Activated CD4-positive, alpha-beta T cell treated with anti-CD3 and anti-CD28 coated beads, Interleukin-2, amount 50 U/mL, for 48 hours (primary cell): ENCODE data around the gene RIMKLB.
"Not testable (repeated sequence)": the region's sequence is repeated elsewhere in the genome, so short reads cannot be mapped to it uniquely, and the experiment has no call there.

Experiments used
- DNase-seq, 2 experiments: peaks; one replicate each; pipeline ENCODE4 v3.0.0-alpha.2; 2020

The RIMKLB gene

GRCh38 chr12:8779862-8780261 is 82.1 kb downstream of the RIMKLB start:
- DNase-seq, result no peak

DNA sequence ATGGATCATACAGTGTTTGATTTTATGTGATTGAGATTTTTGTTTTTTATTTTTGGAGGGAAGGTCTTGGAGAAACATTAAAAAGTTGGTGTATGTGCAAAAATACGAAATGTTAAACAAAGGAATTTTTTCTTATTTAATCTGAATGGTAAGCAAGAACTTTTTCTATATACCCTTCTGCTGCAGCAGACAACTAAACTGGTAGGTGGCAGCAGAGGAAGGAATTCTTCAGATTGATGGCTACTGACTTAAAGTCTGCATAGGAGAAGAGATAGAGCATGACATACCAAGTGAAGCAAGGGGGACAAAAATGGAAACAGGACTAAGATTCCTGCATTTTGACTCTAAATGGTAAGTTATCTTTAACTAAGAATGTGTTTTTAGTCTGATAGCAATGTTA is 82.6 kb downstream of the RIMKLB start:
- DNase-seq, result no peak

GRCh38 chr12:8781381-8782127 is 83.8 kb downstream of the RIMKLB start:
- no peak for DNase-seq

- no peak for DNase-seq
Measured at GRCh38 chr12:8784290-8784888, 86.6 kb downstream of the RIMKLB start.

DNA sequence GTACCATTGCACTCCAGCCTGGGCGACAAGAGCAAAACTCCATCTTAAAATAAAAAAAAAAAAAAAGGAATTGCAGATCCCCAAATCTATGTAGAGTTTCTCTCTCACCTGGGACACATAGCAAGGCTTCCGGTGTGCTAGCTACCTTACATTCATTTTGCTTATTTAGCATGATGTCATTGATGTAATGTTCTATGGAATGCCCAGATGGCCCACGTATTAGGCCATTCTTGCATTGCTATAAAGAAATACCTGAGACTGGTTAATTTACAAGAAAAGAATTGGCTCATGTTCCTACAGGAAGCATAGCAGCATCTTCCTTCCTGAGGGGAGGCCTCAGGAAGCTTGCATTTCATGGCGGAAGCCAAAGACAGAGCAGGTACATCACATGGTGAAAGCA is 87.7 kb downstream of the RIMKLB start:
- no peak for DNase-seq

DNA sequence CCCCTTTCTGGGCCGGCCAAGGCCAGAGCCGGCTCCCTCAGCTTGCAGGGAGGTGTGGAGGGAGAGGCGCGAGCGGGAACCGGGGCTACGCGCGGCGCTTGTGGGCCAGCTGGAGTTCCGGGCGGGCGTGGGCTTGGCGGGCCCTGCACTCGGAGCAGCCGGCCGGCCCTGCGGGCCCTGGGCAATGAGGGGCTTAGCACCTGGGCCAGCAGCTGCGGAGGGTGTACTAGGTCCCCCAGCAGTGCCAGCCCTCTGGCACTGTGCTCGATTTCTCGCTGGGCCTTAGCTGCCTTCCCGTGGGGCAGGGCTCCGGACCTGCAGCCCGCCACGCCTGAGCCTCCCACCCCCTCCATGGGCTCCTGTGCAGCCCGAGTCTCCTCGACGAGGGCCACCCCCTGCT is 89.4 kb downstream of the RIMKLB start:
- not testable (repeated sequence) for DNase-seq

DNA sequence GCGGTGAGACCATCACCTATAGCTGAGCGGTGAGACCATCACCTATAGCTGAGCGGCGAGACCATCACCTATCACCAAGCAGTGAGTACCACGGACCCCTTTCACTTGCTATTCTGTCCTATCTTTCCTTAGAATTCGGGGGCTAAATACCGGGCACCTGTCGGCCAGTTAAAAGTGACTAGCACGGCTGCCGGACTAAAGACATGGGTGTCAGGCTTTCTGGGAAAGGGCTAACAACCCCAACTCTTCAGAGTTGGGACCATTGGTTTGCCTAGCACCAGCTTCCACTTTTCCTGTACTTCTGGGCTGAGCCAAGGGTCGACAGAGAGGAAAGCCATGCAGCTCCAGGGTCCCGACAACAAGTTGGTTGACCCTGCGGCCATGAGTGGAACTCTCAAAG is 90.9 kb downstream of the RIMKLB start:
- not testable (repeated sequence) for DNase-seq

- DNase-seq, result not testable (repeated sequence)
Measured at GRCh38 chr12:8789341-8790013, 91.7 kb downstream of the RIMKLB start.

DNA sequence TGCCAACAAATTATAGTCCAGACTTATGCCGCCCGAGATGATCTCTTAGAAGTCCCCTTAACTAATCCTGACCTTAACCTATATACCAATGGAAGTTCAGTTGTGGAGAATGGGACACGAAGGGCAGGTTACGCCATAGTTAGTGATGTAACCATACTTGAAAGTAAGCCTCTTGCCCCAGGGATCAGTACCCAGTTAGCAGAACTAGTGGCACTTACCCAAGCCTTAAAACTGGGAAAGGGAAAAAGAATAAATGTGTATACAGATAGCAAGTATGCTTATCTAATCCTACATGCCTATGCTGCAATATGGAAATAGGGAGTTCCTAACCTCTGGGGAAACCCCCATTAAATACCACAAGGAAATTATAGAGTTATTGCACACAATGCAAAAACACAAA is 95.4 kb downstream of the RIMKLB start:
- not testable (repeated sequence) for DNase-seq

- not testable (repeated sequence) for DNase-seq
Measured at GRCh38 chr12:8794611-8795010, 96.8 kb downstream of the RIMKLB start.

GRCh38 chr12:8796831-8797626 is 99.2 kb downstream of the RIMKLB start:
- no peak for DNase-seq

DNA sequence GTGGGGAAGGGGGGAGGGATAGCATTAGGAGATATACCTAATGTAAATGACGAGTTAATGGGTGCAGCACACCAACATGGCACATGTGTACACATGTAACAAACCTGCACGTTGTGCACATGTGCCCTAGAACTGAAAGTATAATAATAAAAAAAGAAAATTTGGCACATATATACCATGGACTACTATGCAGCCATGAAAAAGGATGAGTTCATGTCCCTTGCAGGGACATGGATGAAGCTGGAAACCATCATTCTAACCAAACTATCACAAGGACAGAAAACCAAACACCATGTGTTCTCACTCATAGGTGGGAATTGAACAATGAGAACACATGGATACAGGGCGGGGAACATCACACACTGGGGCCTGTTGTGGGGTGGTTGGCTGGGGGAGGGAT is 103.4 kb downstream of the RIMKLB start:
- DNase-seq, result not testable (repeated sequence)

GRCh38 chr12:8804833-8805232 is 107.0 kb downstream of the RIMKLB start:
- DNase-seq, result not testable (repeated sequence)

DNA sequence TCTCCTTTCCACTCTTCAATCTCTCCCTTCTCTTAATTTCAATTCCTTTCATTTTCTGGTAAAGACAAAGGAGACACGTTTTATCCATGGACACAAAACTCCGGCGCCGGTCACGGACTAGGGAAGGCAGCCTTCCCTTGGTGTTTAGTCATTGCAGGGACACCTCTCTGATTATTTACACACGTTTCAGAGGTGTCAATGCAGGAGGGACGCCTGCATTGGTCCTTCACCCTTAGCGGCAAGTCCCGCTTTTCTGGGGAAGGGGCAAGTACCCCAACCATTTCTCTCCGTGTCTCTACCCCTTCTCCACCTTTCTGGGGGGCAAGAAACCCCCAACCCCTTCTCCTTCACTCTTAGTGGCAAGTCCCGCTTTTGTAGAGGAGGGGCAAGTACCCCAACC is 107.7 kb downstream of the RIMKLB start:
- DNase-seq, result not testable (repeated sequence)

DNA sequence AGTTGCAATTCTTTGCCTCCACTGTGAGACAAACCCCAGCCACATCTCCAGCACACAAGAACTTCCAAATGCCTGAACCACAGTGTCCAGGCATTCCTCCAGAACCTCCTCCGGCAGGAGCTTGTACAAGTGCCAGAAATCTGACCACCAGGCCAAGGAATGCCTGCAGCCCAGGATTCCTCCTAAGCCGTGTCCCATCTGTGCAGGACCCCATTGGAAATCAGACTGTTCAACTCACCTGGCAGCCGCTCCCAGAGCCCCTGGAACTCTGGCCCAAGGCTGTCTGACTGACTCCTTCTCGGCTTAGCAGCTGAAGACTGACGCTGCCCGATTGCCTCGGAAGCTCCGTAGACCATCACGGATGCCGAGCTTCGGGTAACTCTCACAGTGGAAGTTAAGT is 109.3 kb downstream of the RIMKLB start:
- not testable (repeated sequence) for DNase-seq

- DNase-seq, result not testable (repeated sequence)
Measured at GRCh38 chr12:8810112-8810511, 112.3 kb downstream of the RIMKLB start.

GRCh38 chr12:8813572-8814357 is 116.0 kb downstream of the RIMKLB start:
- DNase-seq, result no peak

- DNase-seq, result no peak
Measured at GRCh38 chr12:8816448-8817050, 118.8 kb downstream of the RIMKLB start.

- DNase-seq, result no peak
Measured at GRCh38 chr12:8817856-8818255, 120.1 kb downstream of the RIMKLB start.

DNA sequence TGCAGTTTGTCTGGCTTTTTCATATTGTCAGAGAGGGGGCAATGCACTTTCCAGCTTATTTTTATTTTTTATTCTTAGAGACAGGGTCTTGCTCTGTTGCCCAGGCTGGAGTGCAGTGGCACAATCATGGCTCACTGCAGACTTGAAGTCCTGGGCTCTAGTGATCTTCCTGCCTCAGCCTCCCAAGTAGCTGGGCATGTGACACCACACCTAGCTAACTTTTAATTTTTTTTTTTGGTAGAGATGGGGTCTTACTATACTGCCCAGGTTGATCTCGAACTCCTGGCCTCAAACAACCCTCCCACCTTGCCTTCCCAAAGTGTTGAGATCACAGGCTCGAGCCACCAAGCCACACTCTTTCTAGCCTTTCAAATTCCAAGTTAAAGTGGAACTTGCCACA is 120.7 kb downstream of the RIMKLB start:
- DNase-seq, result no peak

DNA sequence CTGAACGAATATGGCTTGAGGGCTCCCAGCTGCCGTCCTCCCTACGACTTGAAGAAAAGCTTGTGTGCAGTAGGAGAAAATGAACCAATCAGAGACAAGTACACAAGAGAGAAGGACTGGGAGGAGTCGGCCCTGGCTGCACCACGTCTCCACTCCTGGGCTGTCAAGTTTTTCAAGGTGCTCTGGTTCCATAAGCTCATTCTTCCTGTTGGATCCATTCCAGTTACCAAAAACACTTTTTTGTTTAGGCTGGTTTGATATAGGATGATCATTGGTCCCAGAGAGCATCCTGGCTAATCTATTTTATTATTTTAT is 121.8 kb downstream of the RIMKLB start:
- no peak for DNase-seq
